ENCODE data around the gene YBEY.
"Not testable (repeated sequence)": the region's sequence is repeated elsewhere in the genome, so short reads cannot be mapped to it uniquely, and the experiment has no call there.

The YBEY gene, protein sequence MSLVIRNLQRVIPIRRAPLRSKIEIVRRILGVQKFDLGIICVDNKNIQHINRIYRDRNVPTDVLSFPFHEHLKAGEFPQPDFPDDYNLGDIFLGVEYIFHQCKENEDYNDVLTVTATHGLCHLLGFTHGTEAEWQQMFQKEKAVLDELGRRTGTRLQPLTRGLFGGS

DNA sequence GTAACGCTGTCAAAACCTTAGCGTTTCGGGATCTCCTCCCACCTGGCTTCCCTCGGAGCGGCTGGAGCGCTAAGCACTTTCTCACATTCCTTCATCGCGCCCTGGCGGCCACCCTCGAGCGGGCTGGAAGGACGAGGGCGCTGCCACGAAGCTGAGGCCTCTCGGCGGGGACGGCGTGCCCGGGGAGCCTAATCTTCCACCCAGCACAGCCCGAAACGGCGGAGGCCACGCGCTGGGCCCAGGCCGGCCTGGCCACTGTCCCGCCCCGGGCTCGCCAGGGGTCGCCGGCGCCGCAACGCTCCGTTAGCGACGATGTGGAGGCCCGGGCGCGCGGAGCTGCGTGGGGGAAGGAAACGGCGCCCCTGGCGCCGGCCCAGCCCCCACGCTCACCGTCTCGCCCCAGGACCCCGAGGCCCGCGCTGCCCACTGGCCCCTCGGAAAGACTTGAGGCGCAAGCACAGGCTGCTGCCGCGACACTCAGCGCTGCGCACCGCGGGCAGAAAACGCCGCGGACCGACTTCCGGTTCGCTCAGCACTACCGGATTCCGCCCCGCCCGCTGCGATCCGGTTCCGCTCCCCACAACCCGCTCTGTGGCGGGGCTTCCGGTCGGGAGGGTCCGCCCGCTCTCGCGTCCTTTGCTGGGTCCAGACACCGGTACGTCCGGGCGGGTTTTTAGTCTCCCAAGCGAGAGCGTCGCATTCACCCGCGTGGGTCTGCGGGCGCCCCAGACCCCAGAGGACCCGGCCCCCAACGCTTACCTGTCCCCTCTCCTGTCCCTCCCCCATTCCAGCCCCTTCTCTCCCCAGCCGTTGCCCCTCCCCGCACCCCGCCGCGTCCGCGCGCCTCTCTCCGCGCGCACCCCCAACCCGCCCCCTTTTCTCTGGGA, at the start of gene YBEY:
Gene YBEY, plus strand, starts transcription at position 582 of the 887 bp plus-strand sequence. CDS start 572 bp downstream, outside the sequence.
- peak; percentile 4 to 66 for DNase-seq

DNA sequence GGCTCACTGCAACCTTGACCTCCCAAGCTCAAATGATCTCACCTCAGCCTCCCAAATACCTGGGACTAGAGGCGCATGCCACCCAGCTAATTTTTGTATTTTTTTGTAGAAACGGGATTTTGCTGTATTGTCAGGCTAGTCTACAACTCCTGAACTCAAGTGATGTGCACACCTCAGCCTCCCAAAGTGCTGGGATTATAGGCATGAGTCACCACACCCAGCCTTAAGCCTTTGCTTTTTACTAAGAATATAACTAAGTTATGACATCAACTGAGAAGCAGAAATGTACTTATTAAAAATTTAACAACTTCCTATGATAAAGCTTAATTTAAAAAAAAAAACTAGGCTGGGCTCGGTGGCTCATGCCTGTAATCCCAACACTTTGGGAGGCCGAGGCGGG, 48.7 kb upstream of the YBEY start:
- DNase-seq: no peak

DNA sequence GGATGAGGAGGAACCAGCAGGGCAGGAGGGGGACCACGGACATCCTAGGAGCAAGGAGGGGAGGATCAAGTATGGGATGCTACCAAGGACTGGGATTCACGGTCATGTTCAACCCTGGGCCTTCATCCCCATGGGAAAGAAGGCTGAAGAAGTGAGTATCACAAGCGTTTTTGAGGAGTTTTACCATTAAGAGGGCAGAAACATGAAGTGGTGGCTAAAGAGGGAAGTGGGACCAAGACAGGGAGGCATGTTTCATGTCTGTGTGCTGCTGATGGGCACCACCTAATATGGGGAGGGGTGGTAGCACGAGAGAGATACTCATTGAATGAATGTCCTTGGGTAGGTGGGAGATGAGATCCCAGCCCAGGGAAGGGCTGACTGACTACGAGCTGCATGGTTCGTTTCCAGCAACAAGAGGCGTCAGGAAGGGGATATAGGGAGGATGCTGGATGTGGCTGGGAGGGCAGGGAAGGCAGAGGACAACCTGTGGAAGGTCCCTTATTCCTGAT, 46.3 kb upstream of the YBEY start:
- no peak for DNase-seq

DNA sequence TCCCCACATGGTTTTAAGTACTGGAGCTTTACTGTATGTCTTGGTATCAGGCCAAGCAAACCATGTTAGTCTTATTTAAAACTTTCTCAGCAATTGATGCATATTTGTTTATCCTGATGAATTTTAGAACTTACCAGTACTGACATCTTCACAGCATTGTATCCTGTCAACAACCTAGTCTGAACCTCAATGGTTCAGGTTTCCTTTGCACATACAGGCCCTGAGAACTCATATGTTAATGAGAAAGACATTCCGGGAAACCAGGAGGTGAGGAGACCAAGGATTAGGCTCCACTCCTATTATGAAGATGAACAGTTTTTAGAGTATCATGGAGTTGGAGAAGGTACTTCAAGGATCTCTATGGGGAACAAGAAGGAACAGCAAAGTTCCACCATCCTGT, 44.6 kb upstream of the YBEY start:
- not testable (repeated sequence) for DNase-seq

DNA sequence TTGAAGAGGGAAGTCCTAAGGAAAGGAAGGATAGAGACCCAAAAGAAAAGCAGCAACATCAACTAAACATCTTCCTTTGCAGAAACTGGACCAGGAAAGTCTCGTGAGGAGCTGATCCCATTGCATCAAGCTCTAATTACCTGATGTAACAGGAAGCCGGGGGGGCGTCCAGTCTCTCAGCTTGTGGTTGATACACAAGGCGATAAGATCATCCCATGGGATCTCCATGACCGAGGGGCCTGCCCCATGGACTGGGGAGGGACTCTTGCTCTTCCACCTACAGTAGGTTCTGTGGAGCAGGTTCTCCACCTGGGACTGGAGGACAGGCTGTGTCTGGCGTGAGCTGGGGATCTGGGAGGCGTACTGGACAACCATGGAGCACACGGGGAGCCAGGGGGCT, 42.8 kb upstream of the YBEY start:
- no peak for DNase-seq

DNA sequence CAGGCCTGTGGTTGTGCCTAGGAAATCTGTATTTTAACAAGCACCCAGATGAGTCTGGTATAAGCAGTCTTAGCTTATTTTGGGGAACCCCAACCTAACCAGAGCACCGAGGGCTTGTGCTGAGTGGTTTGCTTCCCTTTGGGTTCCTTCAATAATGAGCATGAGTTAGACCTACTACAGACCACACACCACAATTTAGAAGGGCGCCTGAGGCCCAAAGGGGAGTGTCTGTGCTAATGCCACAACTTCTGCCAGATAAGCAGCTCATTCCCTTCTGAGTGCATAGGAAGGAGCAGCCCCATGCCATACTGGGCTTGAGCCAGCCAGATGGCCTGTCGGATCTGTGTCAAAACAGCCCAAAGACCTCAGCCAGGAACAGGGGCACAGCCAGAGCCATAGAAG, 42.2 kb upstream of the YBEY start:
- no peak for DNase-seq

DNA sequence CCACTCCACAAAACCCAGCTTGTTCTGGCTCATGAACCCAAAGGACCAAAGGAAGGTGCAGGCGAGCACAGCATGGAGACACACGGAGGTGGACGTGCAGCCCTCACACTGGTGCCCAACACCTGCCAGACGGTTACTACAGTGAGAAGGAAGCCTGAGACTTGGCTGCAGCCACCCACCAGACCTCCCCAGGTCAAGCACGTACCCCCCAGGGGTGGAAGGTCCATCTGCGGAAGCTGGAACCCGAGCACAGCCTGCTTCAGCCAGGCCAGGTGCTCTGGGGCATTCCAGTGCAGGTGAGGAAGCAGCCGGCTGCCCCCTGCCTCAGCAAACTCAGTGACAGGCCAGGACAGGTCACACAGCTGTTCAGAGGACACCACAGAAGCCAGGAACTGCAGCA, 41.5 kb upstream of the YBEY start:
- DNase-seq: no peak

DNA sequence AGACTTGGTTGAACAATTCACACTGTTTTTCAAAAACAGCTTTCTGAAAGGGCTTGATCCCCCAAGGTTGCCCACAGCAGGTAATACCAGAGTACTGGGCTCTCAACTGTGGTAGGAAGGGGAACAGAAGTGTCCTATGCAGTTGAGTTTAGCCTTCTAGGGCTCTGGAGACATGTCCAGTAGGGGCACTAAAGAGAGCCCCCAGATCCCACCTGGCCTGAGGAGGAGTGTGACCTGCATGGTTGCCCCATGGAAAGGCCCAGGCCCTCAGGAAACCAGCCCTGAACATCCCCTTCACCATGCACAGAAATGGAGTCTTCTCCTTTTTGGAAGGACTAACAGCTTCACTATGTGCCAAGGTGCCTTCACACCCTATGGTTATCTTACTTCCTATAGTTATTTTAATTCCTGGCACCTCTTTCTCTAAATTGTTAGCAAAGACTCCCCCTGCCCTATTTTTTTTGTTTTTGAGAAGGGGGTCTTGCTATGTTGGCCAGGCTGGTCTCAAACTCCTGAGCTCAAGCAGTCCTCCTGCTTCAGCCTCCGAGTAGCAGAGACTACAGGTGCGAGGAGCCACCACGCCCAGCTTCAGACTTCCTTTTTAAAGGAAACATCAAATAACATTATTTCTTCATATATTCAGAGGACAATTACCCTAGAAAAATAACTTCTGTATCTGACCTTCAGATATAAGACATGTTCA, 40.8 kb upstream of the YBEY start:
- DNase-seq: no peak

DNA sequence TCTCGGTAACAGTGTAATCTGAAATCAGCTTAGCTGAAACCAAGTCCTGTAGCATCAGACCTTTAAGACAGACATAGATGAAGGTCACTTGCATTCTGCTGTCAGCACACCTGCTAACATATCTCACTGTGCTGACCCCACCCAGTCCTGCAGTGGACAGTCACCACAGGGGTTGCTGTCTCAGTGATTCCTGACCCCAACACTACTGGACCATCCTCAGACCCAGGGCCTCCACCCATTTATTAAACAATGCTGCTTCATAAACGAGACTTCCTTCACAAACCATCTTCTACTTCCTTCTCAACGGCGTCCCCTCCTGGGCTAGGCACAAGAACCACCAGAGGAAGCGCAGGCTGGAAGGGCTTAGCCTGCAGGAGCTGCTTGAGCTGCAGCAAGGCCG, 39.8 kb upstream of the YBEY start:
- DNase-seq: no peak

DNA sequence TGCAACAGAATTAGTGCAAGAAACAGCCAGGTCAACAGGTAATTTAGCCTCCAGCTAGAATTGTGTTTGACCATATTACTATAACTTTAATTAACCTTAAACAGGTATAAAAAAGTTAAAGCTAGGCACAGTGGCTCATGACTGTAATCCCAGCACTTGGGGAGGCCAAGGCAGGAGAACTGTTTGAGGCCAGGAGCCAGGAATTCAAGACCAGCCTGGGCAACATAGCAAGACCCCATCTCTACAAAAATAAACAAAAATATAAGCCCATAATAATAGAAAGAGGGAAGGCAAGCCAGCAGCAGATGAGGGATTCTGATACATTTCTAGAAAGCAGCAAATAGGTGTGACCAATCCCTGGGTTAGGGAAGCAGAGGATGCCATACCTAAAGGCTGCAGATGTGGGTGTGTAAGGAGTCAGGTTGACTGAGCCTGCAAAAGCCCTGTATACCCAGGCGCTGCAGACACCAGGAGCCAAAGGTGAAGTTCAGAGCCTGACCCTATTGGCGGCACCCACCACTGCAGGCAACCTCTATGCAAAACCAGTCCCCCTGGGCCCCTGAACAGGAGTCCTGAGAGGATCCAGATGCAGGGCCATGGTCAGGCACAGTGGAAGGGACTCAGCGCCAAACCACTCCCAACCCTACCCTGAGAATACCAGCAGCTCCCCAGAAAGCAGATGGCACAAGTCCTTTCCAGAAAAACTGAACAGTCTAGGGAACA, 38.3 kb upstream of the YBEY start:
- no peak for DNase-seq

DNA sequence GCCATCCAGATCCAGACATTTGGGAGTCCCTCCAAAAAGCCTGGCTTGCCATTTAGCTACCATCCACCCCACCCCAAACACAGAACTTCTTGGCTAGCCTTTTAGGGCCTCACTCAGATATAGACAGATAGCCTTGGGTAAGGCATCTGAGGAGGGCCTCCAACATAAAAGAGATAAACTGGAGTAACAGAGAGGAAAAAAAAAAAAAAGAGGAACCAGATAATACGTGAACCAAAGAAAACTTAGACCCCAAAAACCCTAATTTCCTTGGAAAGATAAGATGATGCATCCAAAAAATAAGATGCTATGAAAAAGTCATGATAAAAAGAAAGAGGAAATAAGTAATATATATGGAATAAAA, 37.7 kb upstream of the YBEY start:
- DNase-seq: no peak

DNA sequence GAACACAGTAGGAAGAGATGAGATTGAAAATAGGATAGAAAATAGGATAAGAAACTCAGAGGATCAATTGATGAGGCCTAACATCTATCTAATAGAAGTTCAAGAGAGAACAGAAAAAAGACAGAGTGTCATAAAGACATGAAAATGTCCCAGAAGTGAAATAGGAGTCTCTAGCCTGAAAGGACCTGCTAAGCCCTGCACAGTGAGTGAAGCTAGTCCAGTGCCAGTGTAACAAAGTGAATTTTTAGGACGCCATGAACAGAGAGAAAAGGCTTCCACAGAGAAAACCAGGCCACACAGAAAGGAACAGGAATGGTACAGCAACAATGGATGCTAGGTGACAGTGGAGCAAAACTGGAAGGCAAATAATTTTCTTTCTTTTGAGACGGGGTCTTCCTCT, 37.3 kb upstream of the YBEY start:
- DNase-seq: no peak

DNA sequence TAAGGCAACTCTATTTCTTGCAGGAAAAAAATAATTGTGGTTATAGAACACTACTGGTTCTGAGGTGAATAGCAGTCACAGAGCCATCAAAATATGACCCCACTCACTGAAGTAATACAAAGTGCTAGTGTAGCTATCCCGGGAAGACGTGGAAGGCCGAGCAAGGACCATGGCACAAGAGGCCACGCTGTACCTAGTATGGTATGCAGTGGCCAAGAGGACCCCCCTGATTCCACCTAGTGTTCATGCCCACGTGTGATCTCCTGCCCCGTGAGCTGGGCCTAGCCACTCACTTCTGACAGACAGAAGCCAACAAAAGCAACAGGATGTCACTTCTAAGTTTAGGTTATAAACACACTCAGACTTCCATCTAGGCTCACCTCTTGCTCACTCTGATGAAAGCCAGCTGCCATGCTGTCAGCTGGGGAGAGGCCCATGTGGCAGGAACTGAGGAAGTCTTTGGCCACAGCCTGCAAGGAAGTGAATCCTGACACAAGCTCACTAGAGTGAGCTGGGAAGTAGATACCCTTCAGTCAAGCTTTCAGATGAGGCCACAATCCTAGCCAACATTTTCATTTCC, 35.9 kb upstream of the YBEY start:
- no peak for DNase-seq

DNA sequence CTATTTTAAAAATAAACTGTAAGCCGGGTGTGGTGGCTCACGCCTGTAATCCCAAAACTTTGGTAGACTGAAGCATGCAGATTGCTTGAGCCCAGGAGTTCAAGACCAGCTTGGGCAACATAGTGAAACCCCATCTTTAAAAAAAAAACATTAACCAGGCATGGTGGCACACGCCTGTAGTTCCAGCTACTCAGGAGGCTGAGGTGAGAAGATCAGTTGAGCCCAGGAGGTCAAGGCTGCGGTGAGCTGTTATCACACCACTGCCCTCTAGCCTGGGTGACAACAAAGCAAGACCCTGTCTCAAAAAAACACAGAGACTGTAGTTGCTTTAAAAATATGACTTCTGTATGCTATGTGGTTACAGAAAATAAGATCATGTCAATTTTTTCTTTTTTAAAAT, 33.3 kb upstream of the YBEY start:
- no peak for DNase-seq

DNA sequence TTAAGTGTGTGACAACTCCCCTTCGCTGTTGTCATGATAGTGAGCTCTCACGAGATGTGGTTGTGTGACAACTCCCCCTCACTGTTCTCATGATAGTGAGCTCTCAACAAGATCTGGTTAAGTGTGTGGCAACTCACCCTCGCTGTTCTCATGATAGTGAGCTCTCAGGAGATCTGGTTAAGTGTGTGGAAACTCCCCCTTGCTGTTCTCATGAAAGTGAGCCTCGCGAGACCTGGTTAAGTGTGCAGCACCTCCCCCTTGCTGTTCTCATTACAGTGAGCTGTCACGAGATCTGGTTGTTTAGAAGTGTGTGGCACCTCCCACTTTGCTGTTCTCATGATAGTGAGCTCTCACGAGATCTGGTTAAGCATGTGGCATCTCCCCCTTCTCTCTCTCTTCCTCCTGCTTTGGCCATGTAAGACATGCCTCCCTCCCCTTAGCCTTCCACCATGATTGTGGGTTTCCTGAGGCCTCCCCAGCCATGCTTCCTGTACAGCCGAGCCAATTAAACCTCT, 32.5 kb upstream of the YBEY start:
- no peak for DNase-seq

DNA sequence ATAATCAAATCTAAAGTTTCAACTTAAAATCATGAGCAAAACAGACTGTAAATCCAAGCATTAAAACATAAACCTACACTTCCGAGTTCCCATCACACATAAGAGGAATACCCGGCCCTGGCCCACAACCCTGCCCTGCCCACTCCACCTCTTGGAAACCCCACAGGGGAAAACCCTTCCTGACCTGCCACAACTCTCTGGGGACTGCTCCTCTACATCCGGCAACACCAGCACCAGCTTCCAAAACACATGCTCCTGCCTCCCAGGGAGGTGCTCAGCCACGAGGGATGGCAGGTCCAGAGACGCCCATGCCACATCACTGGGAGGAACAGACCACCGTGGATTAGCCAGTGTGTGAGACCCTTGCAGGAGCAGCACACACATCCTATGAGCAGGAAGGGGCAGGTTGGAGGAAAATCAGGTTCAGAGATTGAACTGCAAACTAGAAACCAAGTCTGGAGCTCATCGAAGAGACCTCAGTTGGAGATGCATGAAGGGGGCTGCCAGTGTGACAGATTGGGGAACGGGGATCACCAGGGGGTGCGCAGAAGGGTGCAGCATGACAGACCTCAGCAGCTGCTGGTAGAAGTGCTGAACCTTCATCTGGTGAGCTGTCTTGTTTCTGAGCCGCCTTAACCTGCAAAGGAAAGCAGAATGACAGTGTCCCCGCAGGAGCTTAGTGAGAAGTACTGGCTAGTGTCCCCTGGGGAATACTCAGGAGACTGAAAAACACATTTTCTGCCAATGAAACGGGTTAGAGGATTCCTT, 31.8 kb upstream of the YBEY start:
- DNase-seq: no peak

DNA sequence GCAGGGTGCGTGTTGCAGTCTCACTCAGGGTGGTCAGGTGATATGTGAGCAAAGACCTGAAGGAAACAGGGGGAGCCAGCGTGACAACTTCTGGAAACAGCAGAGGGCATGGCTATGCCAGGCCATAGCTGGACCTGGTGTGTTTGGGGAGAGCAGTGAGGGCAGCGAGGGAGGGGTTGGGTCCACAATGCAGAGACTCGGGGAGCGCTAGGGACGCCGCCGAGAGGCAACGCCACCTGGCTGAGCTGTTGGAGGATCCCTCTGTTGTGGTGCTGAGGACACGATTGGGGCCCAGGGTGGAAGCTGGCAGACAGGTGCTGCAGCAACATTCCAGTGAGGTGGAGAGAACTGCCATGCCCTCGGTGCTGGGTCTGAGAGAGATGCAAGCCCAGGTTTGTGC, 31.0 kb upstream of the YBEY start:
- DNase-seq: no peak

DNA sequence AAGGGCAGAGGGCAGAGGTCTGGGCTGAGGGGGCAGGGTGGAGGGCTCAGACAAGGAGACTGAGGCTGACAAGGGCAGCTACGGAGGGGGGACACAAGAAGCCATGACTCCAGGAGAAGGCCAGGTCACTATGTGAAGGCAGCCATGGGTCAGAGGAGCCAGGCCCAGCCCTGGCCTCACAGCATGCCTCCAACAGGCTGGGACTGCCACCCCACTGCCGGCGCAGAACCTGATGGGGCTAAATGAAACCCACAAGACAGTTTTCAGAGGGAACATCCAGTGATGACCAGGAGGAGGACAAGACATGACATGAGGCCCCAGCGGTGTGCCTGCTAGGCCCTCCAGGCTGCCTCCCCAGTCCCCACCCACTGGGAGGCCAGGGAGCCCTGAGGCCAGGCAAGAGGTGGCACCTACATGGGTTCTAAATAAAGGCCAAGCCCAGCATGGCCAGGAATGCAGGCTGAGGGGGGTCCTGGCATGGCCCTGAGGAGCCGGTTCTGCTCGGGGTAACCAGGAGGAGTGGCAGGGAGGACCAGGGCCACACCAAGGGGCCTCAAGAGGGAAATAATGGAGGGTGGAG, 30.3 kb upstream of the YBEY start:
- DNase-seq: no peak

DNA sequence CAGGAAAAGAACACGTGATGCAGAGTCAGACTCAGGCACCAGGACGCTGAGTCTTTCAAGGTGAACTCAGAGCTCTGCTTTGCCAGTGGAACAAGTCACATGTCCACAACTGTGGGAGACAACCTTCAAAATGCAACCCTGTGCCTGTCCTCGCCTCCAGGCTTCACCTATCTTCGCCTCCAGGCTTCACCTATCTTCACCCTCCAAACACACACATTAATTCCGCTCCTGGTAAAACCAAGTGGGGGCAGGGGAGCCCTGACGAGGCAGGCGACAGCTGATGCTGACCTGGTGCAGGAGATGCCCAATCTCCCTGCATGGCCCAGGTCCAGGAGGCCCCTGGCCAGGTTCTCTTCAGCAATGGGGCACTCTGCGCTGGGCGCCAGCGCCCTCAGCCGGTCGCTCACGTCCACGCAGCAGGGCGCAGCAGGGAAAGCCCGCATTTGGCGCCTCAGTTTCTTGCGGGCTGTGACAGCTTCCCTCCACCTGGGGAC, 29.6 kb upstream of the YBEY start:
- DNase-seq: no peak

DNA sequence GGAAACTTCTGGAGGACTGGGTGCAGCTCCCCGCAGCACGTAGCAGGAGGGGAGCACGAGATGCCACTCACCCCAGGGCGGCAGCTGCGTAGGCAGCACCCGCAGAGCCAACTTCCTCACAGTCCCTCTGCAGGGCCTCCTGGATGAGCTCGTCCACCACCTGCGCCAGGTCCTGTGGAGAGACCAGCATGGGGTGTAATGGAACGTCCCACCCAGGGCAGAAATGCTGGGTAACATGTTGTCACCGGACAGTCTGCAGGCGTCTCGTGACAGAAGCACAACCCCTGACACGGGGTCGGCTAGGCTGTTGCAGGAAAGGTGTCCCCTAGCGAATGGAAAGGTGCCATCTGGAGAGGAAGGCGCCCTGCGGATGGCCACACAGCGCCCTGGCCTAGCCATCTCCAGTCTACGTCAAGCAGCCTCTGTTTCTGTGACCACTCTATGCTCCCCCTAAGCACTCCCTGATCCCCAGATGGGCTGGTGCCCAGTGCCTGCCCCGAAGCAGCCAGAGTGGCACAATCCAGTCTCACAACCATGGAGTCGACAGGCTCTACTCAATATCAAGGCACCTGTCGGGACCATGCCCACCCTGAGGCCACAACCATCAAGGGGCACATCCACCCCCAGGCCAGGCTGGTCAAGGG, 22.0 kb upstream of the YBEY start:
- DNase-seq: no peak

DNA sequence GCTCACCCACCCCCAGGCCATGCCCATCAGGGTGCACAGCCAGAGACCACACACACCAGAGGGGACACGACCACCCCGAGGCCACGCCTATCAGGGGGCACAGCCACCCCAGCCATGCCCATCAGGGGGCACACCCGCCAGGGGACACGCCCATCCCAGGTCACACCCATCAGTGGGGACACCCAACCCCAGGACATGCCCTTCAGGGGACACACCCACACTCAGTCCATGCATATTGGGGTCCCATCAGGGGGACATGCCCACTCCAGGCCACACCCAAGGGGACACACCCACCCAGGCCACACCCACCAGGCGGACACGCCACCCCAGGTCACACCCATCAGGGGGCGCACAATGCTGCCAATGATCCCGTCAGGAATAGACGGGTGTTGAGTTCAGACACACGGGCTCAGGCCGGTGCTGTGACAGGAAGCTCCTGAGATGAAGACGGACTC, 21.4 kb upstream of the YBEY start:
- DNase-seq: no peak

Data from cerebellar nuclear complex (tissue), 1 donor.